OCI-LY1 (cell line): Measurements from ENCODE around the gene CHST11.

Source experiments
- CTCF ChIP-seq: fragments of 200-600 bp; sonication (generic), shearing (Covaris generic); IDR thresholded peaks from 2 replicates; pipeline ENCODE4 v1.5.1; 2017; ENCODE audit warnings: mild to moderate bottlenecking, antibody characterized with exemption, low read length, moderate library complexity, mixed read lengths
- EZH2 ChIP-seq: fragments of 200-600 bp; sonication (generic), shearing (Covaris generic); IDR thresholded peaks from 2 replicates; pipeline ENCODE4 v1.8.0; 2017; ENCODE audit warnings: borderline replicate concordance, mixed run types, mild to moderate bottlenecking, antibody characterized with exemption, low read length, moderate library complexity, mixed read lengths

GRCh38 chr12:104532636-104533035 is 75.9 kb downstream of the CHST11 start:
- TF ChIP-seq CTCF = no peak
- no peak for TF ChIP-seq EZH2
